HCT116 (cell line): ENCODE results near the gene CIBAR2. TPM values are rescaled to one million over a fixed set of nuclear protein-coding genes. Genes with fewer than 3 reads are reported as not detected.

Source experiments
- ATAC-seq: fragments of 200-7000 bp; cut with Tn5 transposase; 2 replicates; pipeline ENCODE4 v1.9.1; 2020; ENCODE audit warnings: mild to moderate bottlenecking, moderate library complexity
- BruUV-seq: library from RNA; stranded (reverse); fragments of 400-500 nt; replicated peaks from 2 replicates; lab custom pipeline; 2021; lab: Mats Ljungman, UMichigan
- CTCF ChIA-PET: fragments of 300-600 bp; sonication (Branson Sonifier 250); formaldehyde crosslinking; loops from one replicate; lab custom pipeline; 2021; ENCODE audit warnings: antibody characterized with exemption; lab: Charles Lee
- POLR2A ChIA-PET: fragments of 300-600, 350-600 bp; sonication (Branson Sonifier 250); formaldehyde crosslinking; loops from one replicate; lab custom pipeline; 2021; ENCODE audit warnings: antibody characterized with exemption; lab: Charles Lee
- RAD21 ChIA-PET, 2 experiments: fragments of 300-600 bp; sonication (Branson Sonifier 250); formaldehyde crosslinking; loops; one replicate each; lab custom pipeline; 2023; ENCODE audit warnings: low total read pairs in 2 of 2; ENCODE audit not compliant: uncharacterized antibody in 2 of 2, unreplicated experiment in 2 of 2, low non-redundant PET in 1 of 2; lab: Charles Lee
- DNase-seq: peaks from one replicate; pipeline ENCODE4 v3.0.0-alpha.2; 2010; ENCODE audit warnings: low read depth, low spot score
- H2AFZ ChIP-seq: fragments of 200-600 bp; shearing (Covaris generic), sonication (generic); 2 replicates; pipeline ENCODE4 v1.6.1; 2017; ENCODE audit warnings: low read depth, mixed run types, mixed read lengths, antibody characterized with exemption, low read length; ENCODE audit not compliant: poor library complexity, severe bottlenecking
- H3K27ac ChIP-seq: 2 replicates; pipeline ENCODE4 v1.5.1; 2012; ENCODE audit warnings: low read depth, low read length
- H3K27me3 ChIP-seq: fragments of 200-600 bp; sonication (generic); 2 replicates; pipeline ENCODE4 v1.6.1; 2016; ENCODE audit warnings: mixed run types, low read length, mixed read lengths; ENCODE audit not compliant: insufficient read depth
- H3K36me3 ChIP-seq, 2 experiments: fragments of 200-500 bp in 1 of 2; fragments of 200-600 bp in 1 of 2; sonication (Bioruptor generic) in 1 of 2; sonication (generic) in 1 of 2; 2 replicates each; pipeline versions ENCODE4 v1.5.1 to v1.6.1; 2014 to 2016; ENCODE audit warnings: low read length in 2 of 2, inconsistent platforms in 1 of 2, mixed read lengths in 1 of 2, mixed run types in 1 of 2; ENCODE audit not compliant: insufficient read depth in 2 of 2, control insufficient read depth in 1 of 2
- H3K4me1 ChIP-seq, 2 experiments: fragments of 200-600 bp in 1 of 2; sonication (generic) in 1 of 2; 2 replicates each; pipeline versions ENCODE4 v1.5.1 to v1.6.1; 2012 to 2017; ENCODE audit warnings: low read length in 2 of 2, inconsistent platforms in 1 of 2, mild to moderate bottlenecking in 1 of 2, mixed read lengths in 1 of 2, mixed run types in 1 of 2, moderate library complexity in 1 of 2; ENCODE audit not compliant: insufficient read depth in 2 of 2, control insufficient read depth in 1 of 2
- H3K4me2 ChIP-seq: fragments of 200-600 bp; sonication (generic); 2 replicates; pipeline ENCODE4 v1.6.1; 2017; ENCODE audit warnings: mixed run types, low read length, mixed read lengths
- H3K4me3 ChIP-seq, 2 experiments: fragments of 200-600 bp in 1 of 2; sonication (generic) in 1 of 2; replicated peaks in 1 of 2; 2 replicates each; pipeline ENCODE4 v1.5.1; 2011 to 2016; ENCODE audit warnings: low read length in 2 of 2, control low read depth in 1 of 2, low read depth in 1 of 2, mild to moderate bottlenecking in 1 of 2, mixed read lengths in 1 of 2, mixed run types in 1 of 2
- H3K79me2 ChIP-seq: fragments of 200-600 bp; sonication (generic); 2 replicates; pipeline ENCODE4 v1.6.1; 2017; ENCODE audit warnings: mild to moderate bottlenecking, mixed run types, low read length, moderate library complexity, mixed read lengths; ENCODE audit not compliant: insufficient read depth
- H3K9ac ChIP-seq: fragments of 200-600 bp; sonication (generic); 2 replicates; pipeline ENCODE4 v1.6.1; 2016; ENCODE audit warnings: low read length, mixed read lengths
- H3K9me2 ChIP-seq: fragments of 200-600 bp; sonication (generic), shearing (Covaris generic); 2 replicates; pipeline ENCODE4 v1.6.1; 2017; ENCODE audit warnings: mixed run types, mild to moderate bottlenecking, moderate library complexity; ENCODE audit not compliant: insufficient read depth
- H3K9me3 ChIP-seq, 2 experiments: fragments of 200-500 bp in 1 of 2; fragments of 200-600 bp in 1 of 2; sonication (Bioruptor generic) in 1 of 2; sonication (generic) in 1 of 2; 2 replicates each; pipeline ENCODE4 v1.6.1; 2014 to 2017; ENCODE audit warnings: low read length in 2 of 2, mixed read lengths in 2 of 2, inconsistent platforms in 1 of 2, low read depth in 1 of 2, mild to moderate bottlenecking in 1 of 2, mixed run types in 1 of 2, moderate library complexity in 1 of 2; ENCODE audit not compliant: control insufficient read depth in 1 of 2, insufficient read depth in 1 of 2
- H4K20me1 ChIP-seq: fragments of 200-600 bp; sonication (generic), shearing (Covaris generic); 2 replicates; pipeline ENCODE4 v1.6.1; 2017; ENCODE audit warnings: mixed run types, mild to moderate bottlenecking, moderate library complexity; ENCODE audit not compliant: insufficient read depth
- EZH2phosphoT487 ChIP-seq: fragments of 200-600 bp; IDR thresholded peaks from 2 replicates; pipeline ENCODE4 v1.6.1; 2018; ENCODE audit warnings: antibody characterized with exemption, borderline replicate concordance
- FOSL1 ChIP-seq: IDR thresholded peaks from 2 replicates; pipeline ENCODE4 v1.6.1; 2012; ENCODE audit warnings: low read depth
- JUND ChIP-seq: IDR thresholded peaks from 2 replicates; pipeline ENCODE4 v1.6.1; 2012
- POLR2A ChIP-seq: IDR thresholded peaks from 2 replicates; pipeline ENCODE4 v1.7.0; 2011; ENCODE audit warnings: borderline replicate concordance; ENCODE audit not compliant: insufficient read depth, insufficient read length; ENCODE audit errors: extremely low read depth
- POLR2AphosphoS5 ChIP-seq: IDR thresholded peaks from 2 replicates; pipeline ENCODE4 v1.6.1; 2011; ENCODE audit warnings: mild to moderate bottlenecking, low read depth, low read length, moderate library complexity
- SIN3A ChIP-seq: IDR thresholded peaks from 2 replicates; pipeline ENCODE4 v1.6.1; 2012; ENCODE audit warnings: low read depth
- SP1 ChIP-seq: IDR thresholded peaks from 2 replicates; pipeline ENCODE4 v1.6.1; 2012; ENCODE audit warnings: low read depth
- TCF7L2 ChIP-seq: IDR thresholded peaks from 2 replicates; pipeline ENCODE4 v1.7.0; 2011; ENCODE audit warnings: borderline replicate concordance, inconsistent platforms; ENCODE audit not compliant: insufficient read depth, insufficient read length; ENCODE audit errors: extremely low read depth
- YY1 ChIP-seq: IDR thresholded peaks from 2 replicates; pipeline ENCODE4 v1.6.1; 2011; ENCODE audit warnings: low read length, low read depth, moderate library complexity, mild to moderate bottlenecking; ENCODE audit not compliant: insufficient replicate concordance; ENCODE audit errors: extremely low read depth
- ZFX ChIP-seq: fragments of 450-650 bp; IDR thresholded peaks from 2 replicates; pipeline ENCODE4 v1.6.1; 2017
- ZNF274 ChIP-seq: fragments of 200-500 bp; sonication (Bioruptor generic); IDR thresholded peaks from 2 replicates; pipeline ENCODE4 v1.6.1; 2014; ENCODE audit warnings: mild to moderate bottlenecking, low read depth, low read length, inconsistent platforms
- intact Hi-C: fragments of 100-400 bp; cut with micrococcal nuclease; formaldehyde crosslinking; loops from 2 replicates; pipeline ENCODE4 v1.10.0; 2022
- total RNA-seq: library from RNA; stranded (reverse); gene quantifications from one replicate; pipeline ENCODE4 v1.2.1, GENCODE V29; 2021; ENCODE audit not compliant: unreplicated experiment
- TF ChIP-seq, protein P1 (sequence below): IDR thresholded peaks from 2 replicates; pipeline ENCODE4 v1.6.1; 2012

CIBAR2 gene
- total RNA-seq, 1 experiment from 2014 or later, result 0.27 TPM

DNA sequence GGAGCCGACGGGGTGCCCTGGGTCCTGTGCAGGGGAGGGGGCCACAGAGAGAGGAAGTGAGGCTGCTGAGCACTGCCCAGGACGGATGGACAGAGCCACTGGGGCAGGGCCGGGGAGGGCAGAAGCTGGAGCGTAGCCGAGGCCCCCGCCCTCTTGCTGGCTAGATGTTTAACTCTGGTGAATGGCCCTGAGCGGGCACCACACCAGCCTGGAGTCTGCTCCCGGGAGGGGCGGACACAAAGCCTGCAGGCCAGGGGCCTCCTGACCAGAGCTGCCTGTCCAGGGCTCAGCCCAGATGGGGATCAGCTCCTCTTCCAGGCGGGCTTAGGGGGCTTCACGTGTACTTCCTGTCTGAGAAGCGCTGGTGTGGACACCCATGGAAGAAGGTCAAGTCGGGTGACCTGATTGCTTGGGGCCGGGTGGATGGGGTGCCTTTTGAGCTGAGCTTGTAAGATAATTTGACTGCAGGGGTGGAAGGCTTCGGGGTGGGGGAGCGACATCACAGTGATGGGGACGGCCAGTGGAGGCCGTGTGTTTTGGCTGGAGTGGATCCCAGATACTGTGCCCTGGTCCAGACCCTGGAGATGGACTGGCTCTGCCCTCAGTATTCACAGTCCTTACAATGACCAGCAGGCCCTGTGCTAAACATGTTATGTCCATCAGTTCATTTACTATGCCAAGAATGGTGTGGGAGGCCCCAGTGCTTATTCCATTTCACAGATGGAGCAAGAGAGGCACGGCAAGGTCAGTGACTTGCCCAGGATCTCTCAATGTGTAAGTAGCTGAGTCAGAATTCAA lies 33.7 kb upstream of the CIBAR2 start (continued):
- TF ChIP-seq, protein P1, sequence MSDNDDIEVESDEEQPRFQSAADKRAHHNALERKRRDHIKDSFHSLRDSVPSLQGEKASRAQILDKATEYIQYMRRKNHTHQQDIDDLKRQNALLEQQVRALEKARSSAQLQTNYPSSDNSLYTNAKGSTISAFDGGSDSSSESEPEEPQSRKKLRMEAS, result no peak
- TF ChIP-seq TCF7L2 (no peak), SIN3A (no peak), ZNF274 (no peak), JUND (no peak), POLR2AphosphoS5 (no peak), ZFX (no peak), POLR2A (no peak)

DNA sequence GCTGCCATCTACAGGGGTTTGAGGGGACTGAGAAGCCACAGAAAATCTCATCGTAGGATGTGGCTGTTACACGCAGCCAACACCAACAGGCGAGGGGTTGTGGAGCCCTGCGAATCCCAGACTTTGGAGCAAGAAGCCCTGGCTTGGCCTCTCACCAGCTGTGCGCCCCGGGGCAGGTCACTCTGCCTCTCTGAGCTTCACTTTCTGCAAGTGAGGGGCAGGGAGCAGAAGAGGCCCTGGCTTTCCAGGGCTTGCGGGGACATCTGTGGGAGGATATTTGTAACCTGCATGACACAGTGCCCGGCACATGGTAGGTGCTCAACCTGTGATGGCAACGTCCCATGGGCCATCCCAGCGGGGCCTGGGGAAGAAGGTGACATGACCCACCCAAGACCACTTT lies 32.9 kb upstream of the CIBAR2 start:
- no peaks in the 10 kb centered on the region for H3K9me3 ChIP-seq
- no peak overlapping the region for H3K9ac ChIP-seq
- RAD21 ChIA-PET, result no interaction called here
- no peaks in the 10 kb centered on the region for H3K9me2 ChIP-seq
- no peak for DNase-seq
- no peaks in the 10 kb centered on the region for H3K36me3 ChIP-seq
- TF ChIP-seq EZH2phosphoT487 (no peak), SP1 (no peak), FOSL1 (no peak), SIN3A (no peak), YY1 (no peak)
- no peaks in the 10 kb centered on the region for H3K4me1 ChIP-seq
- no peak overlapping the region for H3K27ac ChIP-seq
- no peak overlapping the region for H3K4me2 ChIP-seq
- H3K27me3 ChIP-seq, result no peaks in the 10 kb centered on the region
- no peak overlapping the region for H2AFZ ChIP-seq
- no peaks in the 10 kb centered on the region for H4K20me1 ChIP-seq
- ATAC-seq, result no peak
- intact Hi-C loops, result no loop called here
- CTCF ChIA-PET, result interaction anchor here (1.1 to 1.2 kb wide), 2 partner anchors 15 to 30 kb away, joined by 3 to 4 read pairs; no protein-coding TSS in a partner anchor
- no peaks in the 10 kb centered on the region for H3K79me2 ChIP-seq
- POLR2A ChIA-PET, result no interaction called here
- no TSS peak for BruUV-seq
- H3K4me3 ChIP-seq, result no peak overlapping the region
